Muscle layer of colon (tissue), 2 donors: ENCODE data around the gene MLIP.
"Not testable (repeated sequence)": the region's sequence is repeated elsewhere in the genome, so short reads cannot be mapped to it uniquely, and the experiment has no call there.

Source experiments
- H3K27ac ChIP-seq: one replicate; pipeline ENCODE4 v1.7.0; 2013; ENCODE audit warnings: low read depth, mild to moderate bottlenecking, low read length, moderate library complexity
- H3K27me3 ChIP-seq, 2 donors: one replicate each; pipeline ENCODE4 v1.7.0; 2013; ENCODE audit warnings: low read length in 2 of 2, mild to moderate bottlenecking in 2 of 2; ENCODE audit not compliant: insufficient read depth in 2 of 2, control insufficient read depth in 1 of 2
- H3K36me3 ChIP-seq: one replicate; pipeline ENCODE4 v1.7.0; 2013; ENCODE audit warnings: mild to moderate bottlenecking, low read length; ENCODE audit not compliant: insufficient read depth
- H3K4me1 ChIP-seq: one replicate; pipeline ENCODE4 v1.7.0; 2013; ENCODE audit warnings: mild to moderate bottlenecking, low read length; ENCODE audit not compliant: insufficient read depth
- H3K4me3 ChIP-seq, 2 donors: one replicate each; pipeline ENCODE4 v1.7.0; 2013; ENCODE audit warnings: low read length in 2 of 2, low read depth in 1 of 2, mild to moderate bottlenecking in 1 of 2, moderate library complexity in 1 of 2
- H3K9ac ChIP-seq: one replicate; pipeline ENCODE4 v1.7.0; 2013; ENCODE audit warnings: low read length
- H3K9me3 ChIP-seq: one replicate; pipeline ENCODE4 v1.7.0; 2013; ENCODE audit warnings: mild to moderate bottlenecking, low read length
- donor health status: abdominal sarcoma.
- donor health status: Adenocarcinoma of cecum.

Gene MLIP

GRCh38 chr6:54236984-54237383 lies 125.7 kb downstream of the MLIP start:
- Histone ChIP-seq H3K9ac (no peak overlapping the region), H3K27me3 (no peaks in the 10 kb centered on the region), H3K27ac (no peak overlapping the region), H3K4me1 (peaks cover 11% of the 10 kb centered on the region), H3K9me3 (no peaks in the 10 kb centered on the region), H3K36me3 (no peaks in the 10 kb centered on the region), H3K4me3 (no peak overlapping the region)

- Histone ChIP-seq H3K27ac (no peak overlapping the region), H3K36me3 (no peaks in the 10 kb centered on the region)
These were observed 127.2 kb downstream of the MLIP start for GRCh38 chr6:54238396-54238795.

DNA sequence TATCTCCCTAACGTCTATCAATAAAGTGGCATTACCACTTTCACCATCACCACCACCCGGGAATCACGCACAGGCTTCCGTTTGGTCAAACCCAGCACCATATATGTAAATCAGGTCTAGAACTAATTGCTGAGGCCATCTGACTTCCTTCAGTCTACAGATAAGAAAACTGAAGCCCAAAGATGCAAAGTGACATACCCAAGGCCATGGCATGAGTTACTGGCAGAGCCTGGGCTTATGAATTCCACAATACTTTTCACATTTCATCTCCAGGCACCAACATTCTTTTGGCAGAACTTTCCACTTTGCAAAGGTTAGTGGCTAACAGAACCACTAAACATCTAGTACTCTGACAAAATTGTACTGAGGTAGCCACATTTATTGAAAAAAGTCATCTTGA lies 132.5 kb downstream of the MLIP start:
- Histone ChIP-seq H3K9ac (no peak overlapping the region), H3K36me3 (no peaks in the 10 kb centered on the region), H3K27ac (no peak overlapping the region), H3K9me3 (no peaks in the 10 kb centered on the region), H3K4me3 (no peak overlapping the region), H3K27me3 (no peaks in the 10 kb centered on the region), H3K4me1 (peaks cover 4% of the 10 kb centered on the region)

More at GRCh38 chr6:54238396-54238795, 127.2 kb downstream of the MLIP start:
- H3K9me3 ChIP-seq: no peaks in the 10 kb centered on the region
- peaks cover 11% of the 10 kb centered on the region for H3K4me1 ChIP-seq
- no peaks in the 10 kb centered on the region for H3K27me3 ChIP-seq
- H3K4me3 ChIP-seq: no peak overlapping the region
- H3K9ac ChIP-seq: no peak overlapping the region

DNA sequence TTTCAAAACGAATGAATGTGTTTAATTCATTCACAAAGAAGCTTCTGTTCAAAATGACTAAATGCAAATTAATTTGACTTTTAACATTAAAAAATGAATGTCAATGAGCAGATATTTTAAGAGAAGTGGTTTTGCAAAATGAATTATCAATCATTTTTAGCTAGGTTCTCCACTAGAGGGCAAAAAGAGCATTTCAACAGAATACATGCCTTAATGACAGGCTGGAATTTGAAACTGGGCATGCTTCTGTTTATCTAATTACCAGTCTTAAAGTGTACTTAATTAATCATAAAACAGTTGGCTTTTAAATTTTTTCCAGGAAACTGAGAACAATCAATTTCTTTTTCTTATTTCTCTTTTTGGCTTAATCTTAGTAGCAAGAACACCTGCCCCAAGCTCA lies 133.2 kb downstream of the MLIP start:
- no peaks in the 10 kb centered on the region for H3K9me3 ChIP-seq
- no peak overlapping the region for H3K27ac ChIP-seq
- H3K4me1 ChIP-seq: no peaks in the 10 kb centered on the region
- no peaks in the 10 kb centered on the region for H3K36me3 ChIP-seq
- no peak overlapping the region for H3K4me3 ChIP-seq
- no peaks in the 10 kb centered on the region for H3K27me3 ChIP-seq
- H3K9ac ChIP-seq: no peak overlapping the region

DNA sequence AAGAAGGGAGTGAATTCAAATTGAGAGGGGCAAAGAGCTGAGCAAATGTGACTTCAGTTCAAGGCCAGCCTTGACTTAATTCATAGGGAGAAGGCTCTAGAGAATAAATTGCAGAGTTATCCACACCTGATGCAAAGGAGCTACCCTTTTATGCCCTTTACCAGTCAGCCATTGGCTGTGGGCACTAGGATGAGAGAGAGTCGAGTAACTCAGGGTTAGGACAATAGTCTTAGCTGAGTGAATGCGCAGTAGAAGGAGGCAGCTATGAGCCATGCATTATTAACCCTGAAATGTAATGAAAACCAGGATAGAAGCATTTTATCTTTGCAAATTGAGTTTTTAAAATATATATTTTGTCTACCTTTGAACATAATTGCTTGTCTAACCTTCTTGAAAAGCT lies 134.0 kb downstream of the MLIP start:
- Histone ChIP-seq H3K36me3 (no peaks in the 10 kb centered on the region), H3K9ac (no peak overlapping the region), H3K4me1 (no peaks in the 10 kb centered on the region), H3K27me3 (no peaks in the 10 kb centered on the region), H3K4me3 (no peak overlapping the region), H3K9me3 (no peaks in the 10 kb centered on the region), H3K27ac (no peak overlapping the region)

- Histone ChIP-seq H3K4me3 (no peak overlapping the region), H3K4me1 (no peaks in the 10 kb centered on the region), H3K27me3 (no peaks in the 10 kb centered on the region), H3K27ac (no peak overlapping the region), H3K9ac (no peak overlapping the region), H3K9me3 (no peaks in the 10 kb centered on the region), H3K36me3 (no peaks in the 10 kb centered on the region)
These were observed 137.1 kb downstream of the MLIP start for GRCh38 chr6:54248319-54248718.

DNA sequence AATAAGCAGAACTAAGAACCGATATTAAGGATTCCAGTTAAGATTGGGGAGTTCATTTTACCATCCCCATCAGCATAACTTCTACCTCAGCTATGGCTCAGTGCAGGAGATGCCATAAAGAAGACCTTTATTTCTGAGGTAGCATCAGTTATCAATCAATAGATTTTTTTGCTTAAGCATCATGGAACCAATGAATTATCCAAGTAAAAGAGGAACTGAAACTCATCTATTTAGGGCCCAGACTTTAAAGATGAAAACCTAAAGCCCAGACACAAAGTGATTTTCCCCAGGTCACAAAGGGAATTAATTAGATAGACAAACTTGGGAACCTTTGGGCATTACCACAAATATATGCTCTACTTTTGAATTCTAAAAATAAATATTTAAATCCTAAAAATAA lies 137.8 kb downstream of the MLIP start:
- Histone ChIP-seq H3K4me3 (no peak overlapping the region), H3K9me3 (no peaks in the 10 kb centered on the region), H3K27ac (no peak overlapping the region), H3K9ac (no peak overlapping the region), H3K36me3 (no peaks in the 10 kb centered on the region), H3K4me1 (no peaks in the 10 kb centered on the region), H3K27me3 (no peaks in the 10 kb centered on the region)

GRCh38 chr6:54249812-54250211 lies 138.6 kb downstream of the MLIP start:
- H3K9me3 ChIP-seq, H3K4me1 ChIP-seq, H3K27ac ChIP-seq, H3K9ac ChIP-seq, H3K36me3 ChIP-seq, H3K4me3 ChIP-seq, H3K27me3 ChIP-seq: not testable (repeated sequence)

DNA sequence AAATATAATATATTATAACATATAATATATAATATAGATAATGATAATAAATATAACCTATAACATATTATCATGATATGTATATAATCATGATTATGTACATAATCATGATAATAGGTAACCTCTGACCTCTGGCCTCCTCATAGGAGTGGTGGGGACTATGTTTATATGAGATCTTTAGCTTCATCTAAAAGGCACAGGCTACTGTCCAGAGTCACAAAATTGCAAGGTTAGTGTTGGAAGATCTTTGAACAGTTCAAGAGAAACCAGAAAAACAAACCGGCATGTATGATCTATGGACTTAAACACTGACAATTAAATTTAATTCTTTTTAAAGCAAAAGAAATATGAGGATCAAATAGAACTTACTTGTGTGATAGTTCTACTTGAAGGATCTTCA lies 141.3 kb downstream of the MLIP start:
- Histone ChIP-seq H3K36me3 (no peaks in the 10 kb centered on the region), H3K27me3 (no peaks in the 10 kb centered on the region), H3K4me3 (no peak overlapping the region), H3K27ac (no peak overlapping the region), H3K9ac (no peak overlapping the region), H3K9me3 (no peaks in the 10 kb centered on the region), H3K4me1 (peaks cover 23% of the 10 kb centered on the region)

- H3K36me3 ChIP-seq: no peaks in the 10 kb centered on the region
- H3K27ac ChIP-seq: no peak overlapping the region
- H3K9ac ChIP-seq: no peak overlapping the region
- no peaks in the 10 kb centered on the region for H3K9me3 ChIP-seq
- H3K4me1 ChIP-seq: peaks cover 23% of the 10 kb centered on the region
- no peak overlapping the region for H3K4me3 ChIP-seq
- H3K27me3 ChIP-seq: no peaks in the 10 kb centered on the region
These were observed 141.7 kb downstream of the MLIP start for GRCh38 chr6:54252916-54253315.

DNA sequence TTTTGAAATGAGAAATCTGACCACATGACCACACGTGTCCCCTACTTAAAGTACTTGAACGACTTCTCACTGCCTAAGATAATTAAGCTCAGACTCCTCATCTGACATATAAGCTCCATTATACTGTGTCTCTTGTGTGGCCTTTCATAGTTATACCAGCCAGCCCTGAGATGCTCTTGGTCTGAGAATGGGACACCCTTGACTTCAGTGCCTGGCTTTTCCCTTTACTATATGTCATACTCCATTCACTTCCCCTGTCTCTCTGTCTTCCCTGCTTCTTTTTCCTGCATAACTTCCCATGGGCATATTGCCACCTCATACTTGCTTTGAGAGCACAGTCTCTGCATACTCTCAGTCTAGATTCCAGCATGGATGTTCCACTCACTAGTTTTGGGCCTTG lies 143.6 kb downstream of the MLIP start:
- Histone ChIP-seq H3K27ac (no peak overlapping the region), H3K9me3 (no peaks in the 10 kb centered on the region), H3K4me1 (peaks cover 23% of the 10 kb centered on the region)

GRCh38 chr6:54255886-54256285 lies 144.6 kb downstream of the MLIP start:
- Histone ChIP-seq H3K36me3 (no peaks in the 10 kb centered on the region), H3K27ac (peak overlapping the region; percentile 45), H3K27me3 (no peaks in the 10 kb centered on the region), H3K9ac (no peak overlapping the region), H3K4me1 (peaks cover 23% of the 10 kb centered on the region), H3K4me3 (no peak overlapping the region), H3K9me3 (no peaks in the 10 kb centered on the region)

More for the DNA sequence above, 143.6 kb downstream of the MLIP start:
- no peaks in the 10 kb centered on the region for H3K27me3 ChIP-seq
- H3K36me3 ChIP-seq: no peaks in the 10 kb centered on the region
- H3K4me3 ChIP-seq: no peak overlapping the region
- no peak overlapping the region for H3K9ac ChIP-seq
